Astrocyte (in vitro differentiated cells and primary cell): ENCODE measurements around the gene MYADML2.

Experiments
- EZH2 ChIP-seq: IDR thresholded peaks from 2 replicates; pipeline ENCODE4 v1.6.1; 2012; ENCODE audit warnings: mild to moderate bottlenecking, low read length, inconsistent platforms; ENCODE audit not compliant: insufficient read depth
- TF ChIP-seq, protein P1 (sequence below): IDR thresholded peaks from 2 replicates; pipeline ENCODE4 v1.5.1; 2011; ENCODE audit warnings: low read depth, mild to moderate bottlenecking, inconsistent platforms, low read length, moderate library complexity; ENCODE audit not compliant: insufficient read depth

DNA sequence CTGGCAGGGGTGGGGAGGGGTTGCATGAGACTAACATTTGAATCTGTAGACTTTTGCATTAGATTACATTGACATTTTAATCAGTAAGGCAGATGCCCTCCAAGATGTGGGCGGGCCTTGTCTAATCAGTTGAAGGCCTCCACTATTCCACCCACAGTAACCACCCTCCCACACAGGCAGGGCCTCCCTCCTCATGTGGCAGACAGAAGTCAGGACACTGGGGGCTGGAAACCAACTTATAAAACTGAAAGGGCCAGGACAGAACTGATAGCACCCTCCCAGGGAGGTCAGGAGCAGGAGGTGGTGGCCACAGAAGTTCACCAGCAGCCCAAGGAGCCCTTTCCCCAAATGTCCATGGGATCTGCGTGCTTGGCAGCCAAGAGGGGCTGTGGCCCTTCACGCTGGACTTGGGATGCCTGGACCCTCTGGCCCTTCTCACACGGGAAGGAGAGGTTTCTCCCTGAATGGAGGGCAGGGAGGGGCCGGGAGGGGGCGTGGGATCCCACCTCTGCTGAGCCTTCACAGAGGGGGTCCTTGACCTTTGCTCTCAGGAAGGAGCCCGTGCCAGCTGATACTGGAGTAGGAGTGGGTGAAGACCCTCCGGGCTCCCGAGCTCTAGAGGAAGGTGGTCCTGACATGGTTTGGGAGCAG lies 14.6 kb downstream of the MYADML2 start:
- TF ChIP-seq, protein P1, sequence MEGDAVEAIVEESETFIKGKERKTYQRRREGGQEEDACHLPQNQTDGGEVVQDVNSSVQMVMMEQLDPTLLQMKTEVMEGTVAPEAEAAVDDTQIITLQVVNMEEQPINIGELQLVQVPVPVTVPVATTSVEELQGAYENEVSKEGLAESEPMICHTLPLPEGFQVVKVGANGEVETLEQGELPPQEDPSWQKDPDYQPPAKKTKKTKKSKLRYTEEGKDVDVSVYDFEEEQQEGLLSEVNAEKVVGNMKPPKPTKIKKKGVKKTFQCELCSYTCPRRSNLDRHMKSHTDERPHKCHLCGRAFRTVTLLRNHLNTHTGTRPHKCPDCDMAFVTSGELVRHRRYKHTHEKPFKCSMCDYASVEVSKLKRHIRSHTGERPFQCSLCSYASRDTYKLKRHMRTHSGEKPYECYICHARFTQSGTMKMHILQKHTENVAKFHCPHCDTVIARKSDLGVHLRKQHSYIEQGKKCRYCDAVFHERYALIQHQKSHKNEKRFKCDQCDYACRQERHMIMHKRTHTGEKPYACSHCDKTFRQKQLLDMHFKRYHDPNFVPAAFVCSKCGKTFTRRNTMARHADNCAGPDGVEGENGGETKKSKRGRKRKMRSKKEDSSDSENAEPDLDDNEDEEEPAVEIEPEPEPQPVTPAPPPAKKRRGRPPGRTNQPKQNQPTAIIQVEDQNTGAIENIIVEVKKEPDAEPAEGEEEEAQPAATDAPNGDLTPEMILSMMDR: no peak
- no peak for TF ChIP-seq EZH2
